NCI-H774 (cell line): Measurements from ENCODE around the gene CPEB4.

Experiments
- DNase-seq: peaks from one replicate; lab custom pipeline; 2025; lab: John Stamatoyannopoulos, UW

CPEB4 gene

DNA sequence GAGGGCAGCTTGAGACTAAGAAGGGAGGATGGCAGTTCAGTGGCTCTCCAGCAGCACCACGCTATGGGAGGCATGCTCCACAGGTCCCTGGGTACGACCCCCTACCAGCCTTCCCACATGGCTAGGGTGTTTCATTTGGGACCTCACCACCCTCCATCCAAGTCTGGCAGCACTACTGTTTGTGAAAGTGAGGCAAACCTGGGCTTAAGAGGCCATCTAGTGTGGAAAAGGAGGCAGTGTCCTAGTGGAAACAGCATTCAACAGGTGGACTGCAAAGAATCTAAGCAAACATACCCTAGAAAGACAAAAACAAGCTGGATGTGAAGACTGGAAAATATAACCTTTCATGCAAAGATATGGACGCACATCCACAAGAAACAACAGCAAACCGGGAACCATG is 96.1 kb downstream of the CPEB4 start:
- no peak for DNase-seq

GRCh38 chr5:173988554-173989431 is 100.6 kb downstream of the CPEB4 start, which contains the start of gene C5orf47:
Gene C5orf47, plus strand, starts transcription at chr5:173989170. Its CDS starts 94 bp downstream, at chr5:173989264.
- no peak for DNase-seq

DNA sequence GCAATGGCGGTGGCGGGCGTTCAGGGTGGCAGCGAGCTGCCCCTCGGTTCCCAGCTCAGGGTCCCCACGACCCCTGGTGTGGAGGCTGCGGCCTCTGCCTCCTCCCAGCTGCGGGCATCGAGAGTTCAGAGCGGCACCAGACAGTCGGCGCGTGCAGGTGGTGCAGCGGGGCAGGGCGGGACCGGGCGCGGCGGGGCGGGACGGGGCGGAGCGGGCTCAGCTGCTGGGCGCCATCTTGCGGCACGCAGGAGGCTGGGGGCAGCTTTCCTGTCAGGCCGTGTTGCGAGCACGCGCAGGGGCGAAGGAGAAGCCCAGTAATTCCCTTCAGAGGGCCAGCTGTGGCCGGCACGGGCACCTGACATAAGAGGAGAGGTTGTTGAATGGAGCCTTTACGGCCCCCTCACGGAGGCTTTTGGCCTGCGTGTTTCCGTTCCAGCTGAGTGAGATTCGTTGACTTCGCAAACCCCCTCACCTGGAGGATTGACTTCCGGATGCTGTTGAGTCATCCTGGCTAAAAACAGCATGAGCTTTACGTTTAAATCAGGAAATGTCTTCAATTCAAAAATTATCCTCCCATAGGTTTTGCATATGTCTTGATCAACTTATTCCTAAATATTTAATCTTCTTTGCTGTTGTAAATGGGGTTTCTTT is 101.4 kb downstream of the CPEB4 start:
- no peak for DNase-seq

DNA sequence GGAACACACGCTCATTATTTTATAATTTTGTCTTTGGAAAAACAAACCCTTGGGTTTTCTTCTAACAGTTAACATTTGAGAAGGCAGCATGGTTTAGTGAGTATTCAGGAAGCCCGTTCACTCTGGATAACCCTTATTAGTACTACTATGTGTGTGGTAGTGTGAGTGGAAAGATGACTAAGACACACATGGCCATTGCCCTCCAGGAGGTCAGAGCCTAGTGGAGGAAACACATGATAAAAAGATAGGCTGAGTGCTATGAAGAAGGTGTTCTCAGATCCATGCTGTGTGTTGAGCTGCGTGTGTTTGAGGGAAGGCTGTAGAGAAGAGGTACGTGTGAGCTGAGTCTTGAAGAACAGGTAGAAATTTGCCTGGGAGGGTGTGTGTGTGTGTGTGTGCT is 109.2 kb downstream of the CPEB4 start:
- DNase-seq, result no peak

GRCh38 chr5:173998531-173998930 is 110.4 kb downstream of the CPEB4 start:
- no peak for DNase-seq

GRCh38 chr5:174000076-174000475 is 111.9 kb downstream of the CPEB4 start:
- DNase-seq, result no peak

GRCh38 chr5:174003795-174004194 is 115.6 kb downstream of the CPEB4 start:
- no peak for DNase-seq

DNA sequence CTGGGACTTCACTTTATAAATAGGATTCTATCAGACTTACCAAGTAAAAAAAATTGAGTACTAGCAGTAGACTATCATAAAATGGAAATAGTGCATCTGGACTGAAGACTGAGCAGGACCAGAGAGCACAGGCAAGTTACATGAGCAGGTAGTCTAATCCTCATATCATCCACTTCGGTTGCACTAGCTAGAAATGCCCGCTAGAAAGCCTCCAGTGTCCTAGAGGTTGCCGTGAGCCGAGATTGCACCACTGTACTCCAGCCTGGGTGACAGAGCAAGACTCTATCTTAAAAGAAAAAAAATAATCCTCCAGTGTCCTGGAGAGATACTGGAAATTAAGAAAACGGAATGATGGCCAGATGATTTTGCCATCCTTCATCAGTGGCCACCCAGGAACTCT is 120.8 kb downstream of the CPEB4 start:
- DNase-seq, result no peak

DNA sequence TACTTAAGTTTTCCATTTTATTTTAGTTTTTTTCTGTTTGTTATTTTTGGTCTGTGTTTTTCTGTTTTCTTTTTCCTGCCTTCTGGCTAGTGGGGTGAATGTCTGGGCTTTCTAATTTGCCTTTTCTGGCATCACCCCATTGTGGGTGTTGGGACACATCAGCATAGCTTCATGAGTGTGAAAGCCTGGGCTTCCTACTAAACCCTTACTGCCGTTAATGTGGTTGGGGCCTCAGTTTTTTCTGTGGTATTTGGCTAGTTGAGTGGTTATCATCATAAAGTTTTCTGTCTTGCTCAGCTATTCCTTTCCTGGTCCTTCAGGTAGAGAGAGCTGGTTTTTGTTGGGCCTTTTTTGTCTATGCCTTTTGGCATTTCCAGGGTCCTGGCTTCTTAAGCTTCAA is 122.2 kb downstream of the CPEB4 start:
- no peak for DNase-seq

- no peak for DNase-seq
These were observed 123.3 kb downstream of the CPEB4 start for GRCh38 chr5:174011441-174011840.
